HepG2 (cell line): ENCODE data around the gene DDX54. TPM values are rescaled to one million over a fixed set of nuclear protein-coding genes. Genes with fewer than 3 reads are reported as not detected.

Experiments used
- ATAC-seq: fragments of 200-7000 bp; cut with Tn5 transposase; 3 replicates; pipeline ENCODE4 v1.9.1; 2020; ENCODE audit warnings: mild to moderate bottlenecking, moderate library complexity
- Bru-seq: library from RNA; stranded (reverse); fragments of 400-500 nt; gene quantifications from one replicate; lab custom pipeline; 2021; lab: Mats Ljungman, UMichigan
- BruChase-seq, 2 experiments: library from RNA; stranded (reverse); fragments of 400-500 nt; gene quantifications; one replicate each; lab custom pipeline; 2021; lab: Mats Ljungman, UMichigan
- BruUV-seq: library from RNA; stranded (reverse); fragments of 400-500 nt; replicated peaks from 2 replicates; lab custom pipeline; 2021; lab: Mats Ljungman, UMichigan
- CTCF ChIA-PET: fragments of 300-600 bp; formaldehyde crosslinking; extraction: SDS; loops from one replicate; lab custom pipeline; 2021; ENCODE audit warnings: low total read pairs, inconsistent platforms, low intra/inter-chr PET ratio; lab: Yijun Ruan, JAX
- POLR2A ChIA-PET: fragments of 350-600 bp; sonication (Branson Sonifier 250); formaldehyde crosslinking; loops from one replicate; lab custom pipeline; 2020; ENCODE audit warnings: antibody characterized with exemption, inconsistent platforms; lab: Yijun Ruan, JAX
- DNase-seq: peaks from one replicate; pipeline ENCODE4 v3.0.0-alpha.2; 2015; ENCODE audit warnings: low spot score
- FAIRE-seq: peaks from 3 replicates; lab custom pipeline; 2011; peaks lifted over from hg19 to GRCh38; lab: Jason Lieb, UNC
- H2AFZ ChIP-seq: one replicate; pipeline ENCODE4 v1.6.1; 2011; ENCODE audit warnings: low read length, inconsistent platforms
- H3K27ac ChIP-seq: fragments of 300-600 bp; 3 replicates; pipeline ENCODE4 v1.8.0; 2011; ENCODE audit warnings: mixed run types, mild to moderate bottlenecking, mixed read lengths, low read length, inconsistent platforms; ENCODE audit not compliant: insufficient read depth; ENCODE audit errors: extremely low read length
- H3K27me3 ChIP-seq, 2 experiments: fragments of 200-600 bp in 1 of 2; 2 replicates in 1 of 2; 3 replicates in 1 of 2; pipeline versions ENCODE4 v1.6.0 to v1.8.0; 2011; ENCODE audit warnings: low read length in 2 of 2, mild to moderate bottlenecking in 2 of 2, moderate library complexity in 2 of 2, inconsistent platforms in 1 of 2; ENCODE audit not compliant: insufficient read depth in 2 of 2, control insufficient read depth in 1 of 2
- H3K36me3 ChIP-seq, 2 experiments: fragments of 200-600 bp in 1 of 2; replicated peaks in 1 of 2; 2 replicates in 1 of 2; 3 replicates in 1 of 2; pipeline versions ENCODE4 v1.5.1 to v1.8.0; 2011; ENCODE audit warnings: low read length in 2 of 2, inconsistent platforms in 1 of 2; ENCODE audit not compliant: insufficient read depth in 2 of 2, control insufficient read depth in 1 of 2
- H3K4me1 ChIP-seq: 2 replicates; pipeline ENCODE4 v1.5.1; 2012; ENCODE audit warnings: low read length, inconsistent platforms; ENCODE audit not compliant: insufficient read depth
- H3K4me2 ChIP-seq: 2 replicates; pipeline ENCODE4 v1.6.0; 2011; ENCODE audit warnings: low read depth, low read length, inconsistent platforms
- H3K4me3 ChIP-seq, 3 experiments: fragments of 200-600 bp in 1 of 3; sonication (generic), shearing (Covaris generic) in 1 of 3; replicated peaks in 1 of 3; 2 replicates each; pipeline ENCODE4 v1.5.1; 2011 to 2016; ENCODE audit warnings: low read length in 3 of 3, inconsistent platforms in 2 of 3, low read depth in 2 of 3, mild to moderate bottlenecking in 2 of 3, control low read depth in 1 of 3, mixed read lengths in 1 of 3; ENCODE audit not compliant: insufficient read depth in 1 of 3
- H3K79me2 ChIP-seq: one replicate; pipeline ENCODE4 v1.6.1; 2011; ENCODE audit warnings: low read length, inconsistent platforms; ENCODE audit not compliant: insufficient read depth
- H3K9ac ChIP-seq: 2 replicates; pipeline ENCODE4 v1.6.0; 2011; ENCODE audit warnings: mild to moderate bottlenecking, low read depth, low read length, inconsistent platforms; ENCODE audit not compliant: insufficient read depth
- H3K9me3 ChIP-seq: 2 replicates; pipeline ENCODE4 v1.5.1; 2012; ENCODE audit warnings: mild to moderate bottlenecking, low read length
- H4K20me1 ChIP-seq: 2 replicates; pipeline ENCODE4 v1.6.0; 2011; ENCODE audit warnings: inconsistent platforms, mild to moderate bottlenecking, low read length, moderate library complexity; ENCODE audit not compliant: insufficient read depth
- HNRNPK ChIP-seq: fragments of 200-400 bp; formaldehyde crosslinking; IDR thresholded peaks from 2 replicates; pipeline ENCODE4 v1.6.1; 2018; ENCODE audit warnings: low read length, low read depth, moderate library complexity, mild to moderate bottlenecking; ENCODE audit not compliant: poor library complexity, severe bottlenecking
- KLF9 ChIP-seq: IDR thresholded peaks from 2 replicates; pipeline ENCODE4 v1.6.1; 2016; ENCODE audit warnings: low read depth
- MEF2D ChIP-seq: sonication (generic); formaldehyde crosslinking; IDR thresholded peaks from 2 replicates; pipeline ENCODE4 v1.5.1; 2020; ENCODE audit warnings: mild to moderate bottlenecking, missing genetic modification reagents
- TAF1 ChIP-seq: sonication (generic); formaldehyde crosslinking; IDR thresholded peaks from 2 replicates; pipeline ENCODE4 v1.4.0; 2020; ENCODE audit warnings: missing genetic modification reagents
- TOPORS ChIP-seq: sonication (generic); formaldehyde crosslinking; IDR thresholded peaks from 2 replicates; pipeline ENCODE4 v1.8.0; 2023; ENCODE audit warnings: mild to moderate bottlenecking, missing genetic modification reagents
- TSC22D2 ChIP-seq: sonication (generic); formaldehyde crosslinking; IDR thresholded peaks from 2 replicates; pipeline ENCODE4 v1.5.1; 2020; ENCODE audit warnings: missing genetic modification reagents, mild to moderate bottlenecking, borderline replicate concordance
- ZNF337 ChIP-seq: sonication (generic); formaldehyde crosslinking; IDR thresholded peaks from 2 replicates; pipeline ENCODE4 v1.5.1; 2020; ENCODE audit warnings: missing genetic modification reagents, low read depth, mild to moderate bottlenecking, borderline replicate concordance
- ZNF430 ChIP-seq: sonication (generic); formaldehyde crosslinking; IDR thresholded peaks from 2 replicates; pipeline ENCODE4 v1.9.0; 2021; ENCODE audit warnings: mild to moderate bottlenecking, missing genetic modification reagents
- WGBS: methylation state at CpG from one replicate; pipeline ENCODE4 v1.1.6; 2017; ENCODE audit warnings: low lambda C conversion rate; 5-methylcytosine and 5-hydroxymethylcytosine counted together
- in situ Hi-C: cut with HindIII; loops from 2 replicates; pipeline ENCODE4 v1.10.0; 2017; ENCODE audit warnings: low pct_unique_long_range_greater_than_20kb; ENCODE audit not compliant: extremely low pct_ligation_motif_present
- intact Hi-C: fragments of 100-400 bp; cut with micrococcal nuclease; formaldehyde crosslinking; loops from one replicate; pipeline ENCODE4 v1.10.0; 2022; ENCODE audit not compliant: unreplicated experiment
- long read RNA-seq, 2 experiments: library from RNA in 1 of 2; library from polyadenylated mRNA in 1 of 2; stranded (forward) in 1 of 2; unstranded in 1 of 2; transcript quantifications; one replicate each; pipeline ENCODE4 v2.0.0, GENCODE V29; 2019 to 2022
- polyA minus RNA-seq, 3 experiments: library from RNA; depleted of rRNA, polyadenylated mRNA; stranded (reverse); fragments of >200 nt; gene quantifications; 2 replicates each; pipeline ENCODE4 v1.2.3, GENCODE V29; 2011; ENCODE audit warnings: low replicate concordance in 1 of 3
- polyA plus RNA-seq, 8 experiments: library from polyadenylated mRNA; depleted of rRNA in 3 of 8; stranded (reverse) in 7 of 8; unstranded in 1 of 8; fragments of >200 nt; fragmentation: Illumina TruSeq in 4 of 8; extraction: Trizol in 4 of 8; gene quantifications; 2 replicates each; pipeline versions ENCODE4 v1.2.1 to v1.2.3, GENCODE V29; 2011 to 2016; ENCODE audit warnings: low read depth in 4 of 8, missing spikeins in 1 of 8, mixed read lengths in 1 of 8; ENCODE audit not compliant: insufficient read depth in 1 of 8
- total RNA-seq, 5 experiments: library from RNA; depleted of rRNA; stranded (reverse); fragments of >200 nt; fragmentation: Illumina TruSeq; extraction: Trizol; gene quantifications; 2 replicates each; pipeline ENCODE4 v1.2.3, GENCODE V29; 2016; ENCODE audit warnings: low read depth in 1 of 5
- TF ChIP-seq, protein P1 (sequence below): sonication (generic); formaldehyde crosslinking; IDR thresholded peaks from 2 replicates; pipeline ENCODE4 v1.5.1; 2020; ENCODE audit warnings: mild to moderate bottlenecking, moderate library complexity, missing genetic modification reagents
- TF ChIP-seq, protein P2 (sequence below): sonication (generic); formaldehyde crosslinking; IDR thresholded peaks from 2 replicates; pipeline ENCODE4 v1.4.0; 2020; ENCODE audit warnings: missing genetic modification reagents, low read depth, mild to moderate bottlenecking, borderline replicate concordance

The DDX54 gene, protein sequence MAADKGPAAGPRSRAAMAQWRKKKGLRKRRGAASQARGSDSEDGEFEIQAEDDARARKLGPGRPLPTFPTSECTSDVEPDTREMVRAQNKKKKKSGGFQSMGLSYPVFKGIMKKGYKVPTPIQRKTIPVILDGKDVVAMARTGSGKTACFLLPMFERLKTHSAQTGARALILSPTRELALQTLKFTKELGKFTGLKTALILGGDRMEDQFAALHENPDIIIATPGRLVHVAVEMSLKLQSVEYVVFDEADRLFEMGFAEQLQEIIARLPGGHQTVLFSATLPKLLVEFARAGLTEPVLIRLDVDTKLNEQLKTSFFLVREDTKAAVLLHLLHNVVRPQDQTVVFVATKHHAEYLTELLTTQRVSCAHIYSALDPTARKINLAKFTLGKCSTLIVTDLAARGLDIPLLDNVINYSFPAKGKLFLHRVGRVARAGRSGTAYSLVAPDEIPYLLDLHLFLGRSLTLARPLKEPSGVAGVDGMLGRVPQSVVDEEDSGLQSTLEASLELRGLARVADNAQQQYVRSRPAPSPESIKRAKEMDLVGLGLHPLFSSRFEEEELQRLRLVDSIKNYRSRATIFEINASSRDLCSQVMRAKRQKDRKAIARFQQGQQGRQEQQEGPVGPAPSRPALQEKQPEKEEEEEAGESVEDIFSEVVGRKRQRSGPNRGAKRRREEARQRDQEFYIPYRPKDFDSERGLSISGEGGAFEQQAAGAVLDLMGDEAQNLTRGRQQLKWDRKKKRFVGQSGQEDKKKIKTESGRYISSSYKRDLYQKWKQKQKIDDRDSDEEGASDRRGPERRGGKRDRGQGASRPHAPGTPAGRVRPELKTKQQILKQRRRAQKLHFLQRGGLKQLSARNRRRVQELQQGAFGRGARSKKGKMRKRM
- 45.1 and 59.7 TPM in 2 replicates for total RNA-seq (2016; rRNA removed; fragmentation: Illumina TruSeq; extraction: Trizol)
- 5.0 and 6.8 TPM in 2 replicates for total RNA-seq (2016; cell fraction: cytosol; rRNA removed; fragmentation: Illumina TruSeq; extraction: Trizol; ENCODE audit: low read depth)
- 44.2 and 60.5 TPM in 2 replicates for total RNA-seq (2016; cell fraction: insoluble cytoplasmic fraction; rRNA removed; fragmentation: Illumina TruSeq; extraction: Trizol)
- total RNA-seq (2016; cell fraction: membrane; rRNA removed; fragmentation: Illumina TruSeq; extraction: Trizol) = 15.7 and 17.4 TPM in 2 replicates
- 30.5 and 38.6 TPM in 2 replicates for total RNA-seq (2016; cell fraction: nucleus; rRNA removed; fragmentation: Illumina TruSeq; extraction: Trizol)
- 51.3 and 61.1 TPM in 2 replicates for polyA plus RNA-seq (2011; rRNA removed)
- polyA plus RNA-seq (2011; cell fraction: cytosol; rRNA removed) = 33.9 and 54.0 TPM in 2 replicates
- polyA plus RNA-seq (2011; cell fraction: nucleus; rRNA removed) = 56.0 and 66.1 TPM in 2 replicates
- 29.2 and 33.1 TPM in 2 replicates for polyA plus RNA-seq (2012)
- 4.2 and 4.5 TPM in 2 replicates for polyA plus RNA-seq (2016; cell fraction: cytosol; fragmentation: Illumina TruSeq; extraction: Trizol; ENCODE audit: low read depth)
- polyA plus RNA-seq (2016; cell fraction: insoluble cytoplasmic fraction; fragmentation: Illumina TruSeq; extraction: Trizol; ENCODE audit: low read depth) = 61.6 and 69.4 TPM in 2 replicates
- 8.9 and 13.8 TPM in 2 replicates for polyA plus RNA-seq (2016; cell fraction: membrane; fragmentation: Illumina TruSeq; extraction: Trizol; ENCODE audit: low read depth)
- polyA plus RNA-seq (2016; cell fraction: nucleus; fragmentation: Illumina TruSeq; extraction: Trizol; ENCODE audit: insufficient read depth, low read depth) = 93.7 and 96.2 TPM in 2 replicates
- 67.7 and 93.0 TPM in 2 replicates for polyA minus RNA-seq (2011; rRNA and poly(A)+ RNA removed; ENCODE audit: low replicate concordance)
- polyA minus RNA-seq (2011; cell fraction: cytosol; rRNA and poly(A)+ RNA removed) = 23.5 and 27.4 TPM in 2 replicates
- 26.4 and 35.3 TPM in 2 replicates for polyA minus RNA-seq (2011; cell fraction: nucleus; rRNA and poly(A)+ RNA removed)
- Bru-seq, nascent RNA = percentile 73 among the genes with signal in this experiment
- percentile 82 among the genes with signal in this experiment for BruChase-seq, experiment 1, labeled RNA remaining after a 6-hour chase
- BruChase-seq, experiment 2, labeled RNA remaining after a 2-hour chase = percentile 76 among the genes with signal in this experiment
- long read RNA-seq, experiment 1, full-length matches to known transcripts = 36 of 67 reads
- long read RNA-seq, experiment 1, partial matches to known transcripts = 19 of 67 reads
- long read RNA-seq, experiment 1, other reads (novel, unspliced or antisense) = 12 of 67 reads
- long read RNA-seq, experiment 2, full-length matches to known transcripts = 37 of 157 reads
- long read RNA-seq, experiment 2, partial matches to known transcripts = 90 of 157 reads
- long read RNA-seq, experiment 2, other reads (novel, unspliced or antisense) = 30 of 157 reads

DNA sequence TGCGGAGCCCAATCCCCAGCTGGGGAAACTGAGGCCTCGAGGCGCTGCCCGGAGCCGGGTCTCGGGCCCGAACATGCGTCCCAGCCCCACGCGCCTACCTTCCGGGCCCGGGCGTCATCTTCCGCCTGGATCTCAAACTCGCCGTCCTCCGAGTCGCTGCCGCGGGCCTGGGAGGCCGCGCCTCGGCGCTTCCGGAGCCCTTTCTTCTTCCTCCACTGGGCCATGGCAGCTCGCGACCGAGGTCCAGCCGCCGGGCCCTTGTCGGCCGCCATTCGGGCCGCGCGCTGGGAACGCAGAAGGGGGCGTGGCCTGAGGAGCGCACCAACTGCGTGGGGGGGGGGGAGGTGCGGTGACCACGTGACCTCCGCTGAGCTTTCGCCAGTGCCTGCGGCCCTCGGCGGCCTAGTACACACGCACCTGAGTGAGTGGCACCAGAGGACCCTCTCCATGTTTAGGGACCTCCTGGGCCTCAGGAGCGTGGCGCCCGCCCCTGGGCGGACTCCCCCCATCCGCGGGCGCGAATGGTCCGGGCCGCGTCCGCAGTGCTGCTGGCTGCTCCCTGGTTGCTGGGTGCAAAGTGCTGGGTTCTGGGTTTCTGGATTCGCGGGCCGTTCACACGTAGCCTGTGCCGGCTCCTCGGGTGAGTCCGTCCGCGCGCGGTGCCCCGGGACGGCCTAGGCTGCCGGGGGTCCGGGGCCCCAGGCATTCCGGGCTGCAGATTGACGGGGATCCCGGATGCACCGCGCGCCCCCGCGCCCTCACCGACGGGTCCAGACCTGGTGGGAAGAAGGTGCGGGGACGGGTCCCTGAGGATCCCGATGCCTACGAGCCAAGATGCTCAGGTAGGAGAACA, at the start of gene DDX54, which contains the start of gene RITA1:
DDX54 (minus strand) TSS at position 299 of the 853 bp plus-strand sequence; CDS start at position 272, 27 bp downstream.
RITA1 (plus strand) TSS at position 542 of the 853 bp plus-strand sequence. CDS start 1,026 bp downstream, outside the sequence.
- ATAC-seq = peak; percentile 91
- peak; percentile 78 for TF ChIP-seq HNRNPK
- peak; percentile 87; the same call in 1 of the 2 replicates for TF ChIP-seq KLF9 (CRISPR knock-in tag)
- TF ChIP-seq ZNF337 (CRISPR knock-in tag) = no peak
- TF ChIP-seq MEF2D (CRISPR knock-in tag) = peak; percentile 76
- TF ChIP-seq, protein P1, sequence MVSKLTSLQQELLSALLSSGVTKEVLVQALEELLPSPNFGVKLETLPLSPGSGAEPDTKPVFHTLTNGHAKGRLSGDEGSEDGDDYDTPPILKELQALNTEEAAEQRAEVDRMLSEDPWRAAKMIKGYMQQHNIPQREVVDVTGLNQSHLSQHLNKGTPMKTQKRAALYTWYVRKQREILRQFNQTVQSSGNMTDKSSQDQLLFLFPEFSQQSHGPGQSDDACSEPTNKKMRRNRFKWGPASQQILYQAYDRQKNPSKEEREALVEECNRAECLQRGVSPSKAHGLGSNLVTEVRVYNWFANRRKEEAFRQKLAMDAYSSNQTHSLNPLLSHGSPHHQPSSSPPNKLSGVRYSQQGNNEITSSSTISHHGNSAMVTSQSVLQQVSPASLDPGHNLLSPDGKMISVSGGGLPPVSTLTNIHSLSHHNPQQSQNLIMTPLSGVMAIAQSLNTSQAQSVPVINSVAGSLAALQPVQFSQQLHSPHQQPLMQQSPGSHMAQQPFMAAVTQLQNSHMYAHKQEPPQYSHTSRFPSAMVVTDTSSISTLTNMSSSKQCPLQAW (CRISPR knock-in tag) = peak; percentile 65
- TF ChIP-seq TSC22D2 (CRISPR knock-in tag) = no peak
- TF ChIP-seq TOPORS (CRISPR knock-in tag) = 0 out of 2 replicates have a peak, but pooled peaks have one; percentile 75
- TF ChIP-seq, protein P2, sequence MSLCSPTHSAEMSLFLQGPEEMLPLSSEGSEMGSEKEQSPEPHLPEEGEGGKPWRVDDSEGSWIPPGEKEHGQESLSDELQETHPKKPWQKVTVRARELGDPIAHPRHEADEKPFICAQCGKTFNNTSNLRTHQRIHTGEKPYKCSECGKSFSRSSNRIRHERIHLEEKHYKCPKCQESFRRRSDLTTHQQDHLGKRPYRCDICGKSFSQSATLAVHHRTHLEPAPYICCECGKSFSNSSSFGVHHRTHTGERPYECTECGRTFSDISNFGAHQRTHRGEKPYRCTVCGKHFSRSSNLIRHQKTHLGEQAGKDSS = peak; percentile 43; the same call in 1 of the 2 replicates
- TF ChIP-seq ZNF430 (CRISPR knock-in tag) = peak; percentile 48
- peak; percentile 96 for TF ChIP-seq TAF1

More for the DNA sequence above, at the start of gene DDX54, which contains the start of gene RITA1:
- Histone ChIP-seq H3K27ac (peak within 1 kb of the TSS; percentile 93), H3K4me1 (peaks cover 34% of the 10 kb centered on the region), H3K4me2 (peak within 1 kb of the TSS; percentile 80), H3K36me3 (peaks cover 9 to 22% of the 10 kb centered on the region in 2 experiments; a peak in 4 of 5 replicates), H3K9me3 (no peaks in the 10 kb centered on the region), H2AFZ (no peak within 1 kb of the TSS), H4K20me1 (no peaks in the 10 kb centered on the region; the same call in 1 of the 2 replicates), H3K27me3 (no peaks in the 10 kb centered on the region), H3K4me3 (peak within 1 kb of the TSS; percentile 70 to 96 (median 86)), H3K79me2 (peaks cover 50% of the 10 kb centered on the region), H3K9ac (peak within 1 kb of the TSS; percentile 98)
- DNase-seq (peak; percentile 92), FAIRE-seq (peak; percentile 84)
- in situ Hi-C loops (no loop called here), intact Hi-C loops (loop anchor here (1.0 kb wide), 1 partner anchor 36 kb away; the partner anchor contains the start of gene TPCN1)
- 2% methylated on average over 17 of the region's 89 CpGs for WGBS
- BruUV-seq = no TSS peak
- ChIA-PET CTCF (no interaction called here), POLR2A (interaction anchor here (0.6 to 2.5 kb wide), 19 partner anchors 9 to 150 kb away, joined by 3 to 14 read pairs (median 4); partner anchors contain the start of genes CFAP73, SLC8B1 and TPCN1)
